Heart left ventricle (tissue), 16 donors: ENCODE data around the gene PRRT1B. TPM values are rescaled to one million over a fixed set of nuclear protein-coding genes. Genes with fewer than 3 reads are reported as not detected.

Experiments
- ATAC-seq, 4 donors: fragments of 200-7000 bp; cut with Tn5 transposase; one replicate each; pipeline ENCODE4 v1.9.1; 2020 to 2022; ENCODE audit warnings: moderate library complexity in 4 of 4, mild to moderate bottlenecking in 3 of 4, moderate number of reproducible peaks in 1 of 4
- DNase-seq, 5 donors: peaks; one replicate each; pipeline ENCODE4 v3.0.0-alpha.2; 2020
- H3K27ac ChIP-seq, 12 donors: fragments of 200-600 bp; sonication (generic) in 4 of 12; one replicate each; pipeline versions ENCODE4 v1.5.0 to v1.8.0; 2016 to 2022; ENCODE audit warnings: mild to moderate bottlenecking in 2 of 12
- H3K27me3 ChIP-seq, 9 donors: fragments of 200-600 bp; sonication (generic) in 2 of 9; one replicate each; pipeline versions ENCODE4 v1.5.1 to v1.8.0; 2016 to 2022; ENCODE audit warnings: mild to moderate bottlenecking in 3 of 9
- H3K36me3 ChIP-seq, 9 donors: fragments of 200-600 bp; sonication (generic) in 2 of 9; one replicate each; pipeline versions ENCODE4 v1.5.0 to v1.8.0; 2018 to 2022; ENCODE audit warnings: mild to moderate bottlenecking in 2 of 9
- H3K4me1 ChIP-seq, 12 donors: fragments of 200-600 bp; sonication (generic) in 4 of 12; one replicate each; pipeline versions ENCODE4 v1.5.0 to v1.8.0; 2016 to 2022; ENCODE audit warnings: mild to moderate bottlenecking in 3 of 12
- H3K4me3 ChIP-seq, 12 donors: fragments of 200-600 bp; sonication (generic) in 4 of 12; one replicate each; pipeline versions ENCODE4 v1.5.0 to v1.8.0; 2017 to 2022; ENCODE audit warnings: mild to moderate bottlenecking in 9 of 12, moderate library complexity in 4 of 12
- H3K9me3 ChIP-seq, 12 donors: fragments of 200-600 bp; sonication (generic) in 4 of 12; one replicate each; pipeline versions ENCODE4 v1.5.0 to v1.8.0; 2016 to 2022; ENCODE audit warnings: mild to moderate bottlenecking in 1 of 12
- POLR2A ChIP-seq, 2 donors: fragments of 450-650 bp; IDR thresholded peaks; one replicate each; pipeline ENCODE4 v1.6.1; 2017; ENCODE audit warnings: antibody characterized with exemption in 2 of 2, mild to moderate bottlenecking in 2 of 2, moderate library complexity in 2 of 2
- WGBS, 4 donors: extraction: QIAGEN DNeasy Blood & Tissue Kit in 2 of 4; methylation state at CpG; one replicate each; pipeline versions ENCODE4 v1.1.5 to v1.1.7; 2013 to 2018; 5-methylcytosine and 5-hydroxymethylcytosine counted together
- intact Hi-C, 10 donors: fragments of 100-400 bp; cut with DNase I; formaldehyde crosslinking; loops; one replicate each; pipeline versions ENCODE4 v1.11.1 to v1.14.2; 2022
- polyA plus RNA-seq, 2 donors: library from polyadenylated mRNA; stranded (reverse); fragments of 200-250 nt; gene quantifications; one replicate each; pipeline ENCODE4 v1.2.3, GENCODE V29; 2013
- total RNA-seq, 9 donors: library from RNA; depleted of rRNA in 2 of 9; stranded (reverse); fragments of >200 nt in 2 of 9; fragmentation: NEBNext Ultra II Directional in 3 of 9; extraction: Animal tissue kit (Norgen Biotek cat#: 25700) in 3 of 9; gene quantifications; one replicate each; pipeline versions ENCODE4 v1.1.0 to v1.2.4, GENCODE V29; 2016 to 2023
- TF ChIP-seq, protein P1 (sequence below), 12 donors: fragments of 200-600 bp; sonication (generic) in 4 of 12; IDR thresholded peaks; one replicate each; pipeline versions ENCODE4 v1.5.0 to v1.8.0; 2018 to 2022; ENCODE audit warnings: antibody characterized with exemption in 12 of 12, mild to moderate bottlenecking in 5 of 12
- donor health status: ischemic (EF 13 %, LVEDD 7.1; RV severe dilation, severe dysfunction).
- donor health status: healthy with polysubstance abuse.
- donor health status: DM: no; HTN: yes; CAD: no.
- donor health status: DM: no; HTN: no; CAD: no.
- donor health status: ischemic (EF 25% LVEDD 6.9; RV normal size, moderate dysfunction).
- donor health status: ischemic (EF 25% LVEDD 5.7; RV mildly dilated, moderate dysfunction).
- donor health status: healthy.
- donor health status: DM: yes; HTN: yes; CAD: no.
- donor health status: ischemic (EF 35%, LVEDD 5.7; RV mildly dilated, moderate dysfunction).
- donor health status: nonischemic (EF 11% LVEDD 7.7; RV severe dilation, severe dysfunction).
- donor health status: DM: yes; HTN: yes; CAD: no.
- donor health status: PGD.
- donor health status: ischemic (EF 29% LVEDD 5.4; RV normal size, mild dysfunction).
- donor health status: nonischemic (EF 23%, LVEDD 6.1; RV moderate dilation, normal function).

Gene PRRT1B
- total and polyA plus RNA-seq, 11 donors, result not detected

DNA sequence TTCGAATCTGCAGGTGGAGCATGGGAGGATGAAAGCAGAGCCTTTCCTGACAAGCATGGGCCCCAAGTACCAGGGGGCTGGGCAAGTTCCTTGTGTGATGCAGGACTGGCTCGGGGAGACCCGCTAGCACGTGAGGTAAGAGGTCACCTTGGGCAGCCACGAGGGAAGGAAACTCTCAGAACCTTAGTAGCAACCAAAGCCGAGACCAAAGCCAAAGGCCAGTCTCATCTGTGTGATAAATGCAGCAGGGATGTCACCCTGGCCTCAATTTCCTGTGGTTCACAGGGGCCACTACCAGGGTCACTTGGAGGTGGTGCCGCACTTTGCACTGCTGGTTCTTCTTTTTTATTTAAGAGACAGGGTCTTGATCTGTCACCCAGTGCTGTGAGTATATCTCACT is 39.5 kb downstream of the PRRT1B start:
- 66 to 83% (median 78%) methylated on average over 7 of the region's 7 CpGs for WGBS, 4 donors
- ATAC-seq (no peak), DNase-seq (peak in 1 of 5 donors; percentile 20)
- H3K36me3 ChIP-seq, result peaks cover 0 to 88% (median 82%) of the 10 kb centered on the region in 9 donors
- TF ChIP-seq, protein P1, sequence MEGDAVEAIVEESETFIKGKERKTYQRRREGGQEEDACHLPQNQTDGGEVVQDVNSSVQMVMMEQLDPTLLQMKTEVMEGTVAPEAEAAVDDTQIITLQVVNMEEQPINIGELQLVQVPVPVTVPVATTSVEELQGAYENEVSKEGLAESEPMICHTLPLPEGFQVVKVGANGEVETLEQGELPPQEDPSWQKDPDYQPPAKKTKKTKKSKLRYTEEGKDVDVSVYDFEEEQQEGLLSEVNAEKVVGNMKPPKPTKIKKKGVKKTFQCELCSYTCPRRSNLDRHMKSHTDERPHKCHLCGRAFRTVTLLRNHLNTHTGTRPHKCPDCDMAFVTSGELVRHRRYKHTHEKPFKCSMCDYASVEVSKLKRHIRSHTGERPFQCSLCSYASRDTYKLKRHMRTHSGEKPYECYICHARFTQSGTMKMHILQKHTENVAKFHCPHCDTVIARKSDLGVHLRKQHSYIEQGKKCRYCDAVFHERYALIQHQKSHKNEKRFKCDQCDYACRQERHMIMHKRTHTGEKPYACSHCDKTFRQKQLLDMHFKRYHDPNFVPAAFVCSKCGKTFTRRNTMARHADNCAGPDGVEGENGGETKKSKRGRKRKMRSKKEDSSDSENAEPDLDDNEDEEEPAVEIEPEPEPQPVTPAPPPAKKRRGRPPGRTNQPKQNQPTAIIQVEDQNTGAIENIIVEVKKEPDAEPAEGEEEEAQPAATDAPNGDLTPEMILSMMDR (IDR thresholded peaks at IDR 0.05), result no peak
- TF ChIP-seq POLR2A (IDR thresholded peaks at IDR 0.05), result no peak
- no peaks in the 10 kb centered on the region for H3K9me3 ChIP-seq
- peaks cover 0 to 25% (median 3%) of the 10 kb centered on the region in 12 donors for H3K4me1 ChIP-seq
- intact Hi-C loops, result no loop called here
- H3K27me3 ChIP-seq, result no peaks in the 10 kb centered on the region
- peak overlapping the region in 1 of 12 donors; percentile 73 for H3K27ac ChIP-seq
- no peak overlapping the region for H3K4me3 ChIP-seq

DNA sequence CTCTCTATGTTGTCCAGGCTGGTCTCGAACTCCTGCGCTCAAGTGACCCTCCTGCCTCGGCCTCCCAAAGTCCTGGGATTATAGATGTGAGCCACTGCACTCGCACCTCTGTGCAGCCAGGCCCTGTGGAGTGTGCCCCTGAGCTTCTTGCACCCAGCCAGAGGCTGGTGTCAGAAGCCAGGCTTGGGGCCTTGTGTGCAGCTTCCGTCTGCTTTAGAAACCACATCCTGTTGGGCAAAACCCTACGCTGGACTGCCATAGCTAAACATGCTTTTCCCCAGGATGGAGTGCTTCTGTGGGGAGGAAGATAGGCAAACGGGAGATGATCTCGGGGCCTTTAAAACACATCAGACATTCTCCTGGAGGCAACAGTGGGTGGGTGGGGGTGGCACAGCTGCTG is 40.1 kb downstream of the PRRT1B start:
- no peak overlapping the region for H3K4me3 ChIP-seq
- ATAC-seq, result peak in 2 of 4 donors; percentile 15 to 56
- H3K4me1 ChIP-seq, result peaks cover 0 to 25% (median under 1%) of the 10 kb centered on the region in 12 donors
- DNase-seq, result peak in 1 of 5 donors; percentile 45
- H3K36me3 ChIP-seq, result peaks cover 0 to 88% (median 82%) of the 10 kb centered on the region in 9 donors
- intact Hi-C loops, result no loop called here
- 74 to 86% (median 82%) methylated on average over 8 of the region's 8 CpGs for WGBS, 4 donors
- peak overlapping the region in 1 of 12 donors; percentile 73 for H3K27ac ChIP-seq
- no peaks in the 10 kb centered on the region for H3K9me3 ChIP-seq
- TF ChIP-seq, protein P1 (IDR thresholded peaks at IDR 0.05), result no peak
- no peaks in the 10 kb centered on the region for H3K27me3 ChIP-seq

DNA sequence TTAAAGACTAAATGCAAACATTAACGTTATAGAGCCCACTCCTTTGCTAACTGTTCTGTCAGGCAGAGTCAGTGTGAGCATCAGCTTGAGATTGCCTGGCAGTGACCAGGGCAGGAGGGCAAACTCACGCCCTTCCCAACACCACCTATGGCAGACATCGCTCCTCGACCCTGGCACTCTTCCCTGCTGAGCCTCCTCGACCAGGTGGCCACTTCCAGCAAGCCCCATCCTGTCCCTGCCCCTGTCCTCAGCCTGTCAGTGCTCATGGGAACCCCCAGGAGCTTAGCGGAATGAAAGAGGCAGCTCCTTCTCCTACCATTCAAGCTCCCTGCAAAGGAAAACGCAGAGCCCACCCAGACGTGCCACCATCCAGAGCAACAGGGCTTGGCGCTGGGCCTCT is 42.0 kb downstream of the PRRT1B start:
- WGBS, 4 donors, result 88 to 90% (median 89%) methylated on average over 9 of the region's 9 CpGs
- TF ChIP-seq, protein P1 (IDR thresholded peaks at IDR 0.05), result no peak
- TF ChIP-seq POLR2A (IDR thresholded peaks at IDR 0.05), result no peak
- Histone ChIP-seq H3K4me1 (peaks cover 0 to 39% (median 0%) of the 10 kb centered on the region in 12 donors), H3K36me3 (peaks cover 0 to 85% (median 81%) of the 10 kb centered on the region in 9 donors), H3K27me3 (no peaks in the 10 kb centered on the region), H3K9me3 (no peaks in the 10 kb centered on the region), H3K4me3 (no peak overlapping the region), H3K27ac (no peak overlapping the region)
- ATAC-seq (no peak), DNase-seq (peak in 1 of 5 donors; percentile 11)
- intact Hi-C loops, result no loop called here

DNA sequence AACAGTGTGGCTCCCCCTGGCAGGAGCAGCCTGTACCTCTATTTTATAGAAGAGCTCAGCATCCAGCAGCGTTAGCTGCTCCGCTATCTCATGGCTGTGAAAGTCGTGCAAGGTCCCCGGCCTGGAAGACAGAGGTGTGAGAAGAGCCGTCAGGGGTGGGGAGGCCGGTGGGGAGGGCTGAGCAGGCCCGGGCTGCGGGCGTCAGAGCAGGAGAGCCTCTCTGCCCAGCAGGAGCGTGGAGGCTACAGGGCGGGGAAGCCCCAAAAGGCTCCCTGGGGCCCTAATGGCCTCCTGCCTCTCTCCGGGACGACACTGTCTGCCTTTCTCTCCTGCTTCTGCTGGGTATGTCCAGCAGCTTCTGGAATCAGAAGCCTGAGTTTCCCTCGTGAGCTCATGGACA is 42.6 kb downstream of the PRRT1B start:
- Histone ChIP-seq H3K4me3 (no peak overlapping the region), H3K9me3 (no peaks in the 10 kb centered on the region), H3K36me3 (peaks cover 0 to 85% (median 78%) of the 10 kb centered on the region in 9 donors), H3K4me1 (peaks cover 0 to 39% (median 0%) of the 10 kb centered on the region in 12 donors), H3K27me3 (no peaks in the 10 kb centered on the region), H3K27ac (no peak overlapping the region)
- intact Hi-C loops, result no loop called here
- DNase-seq, result no peak
- 78 to 84% (median 80%) methylated on average over 12 to 14 of the region's 14 CpGs for WGBS, 4 donors
- ATAC-seq, result no peak
- no peak for TF ChIP-seq POLR2A (IDR thresholded peaks at IDR 0.05)
- TF ChIP-seq, protein P1 (IDR thresholded peaks at IDR 0.05), result no peak
